Measurements from ENCODE around the gene AUNIP. TPM values are rescaled to one million over a fixed set of nuclear protein-coding genes. Genes with fewer than 3 reads are reported as not detected.
A peak's percentile ranks its signal among the peaks of the same experiment; 100 is the strongest.

The AUNIP gene
- total and polyA plus RNA-seq, 2 donors from 2014 or later = 0.38 TPM; not detected in 1

DNA sequence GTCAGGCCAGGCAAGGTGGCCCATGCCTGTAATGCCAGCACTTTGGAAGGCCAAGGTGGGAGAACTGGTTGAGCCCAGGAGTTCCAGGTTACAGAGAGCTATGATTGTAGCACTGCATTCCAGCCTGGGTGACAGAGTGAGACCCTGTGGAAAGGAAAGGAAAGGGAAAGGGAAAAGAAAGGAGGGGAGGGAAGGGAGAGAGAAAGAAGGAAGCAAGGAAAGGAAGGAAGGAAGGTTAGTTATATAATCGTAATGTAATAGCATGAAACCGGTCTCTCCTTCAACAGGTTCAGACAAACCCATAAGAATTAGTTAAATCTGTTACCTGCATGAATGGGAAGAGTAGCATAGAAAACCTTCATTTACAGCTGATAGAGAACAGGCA lies 17.4 kb upstream of the AUNIP start:
- Histone ChIP-seq H3K36me3 (ENCODE audit: control insufficient read depth in 2 of 3, insufficient read depth in 3 of 3, low read length in 3 of 3) (no peaks in the 10 kb centered on the region), H3K4me1 (ENCODE audit: control insufficient read depth in 2 of 3, insufficient read depth in 2 of 3, low read depth in 1 of 3, low read length in 3 of 3) (peaks cover 0 to 37% (median 9%) of the 10 kb centered on the region in 3 donors), H3K9ac (ENCODE audit: low read length in 3 of 3) (peak overlapping the region in 1 of 3 donors; percentile 60), H3K27me3 (ENCODE audit: control insufficient read depth, insufficient read depth, low read length) (no peaks in the 10 kb centered on the region), H3K4me3 (ENCODE audit: low read length in 3 of 3) (no peak overlapping the region), H3K9me3 (ENCODE audit: control insufficient read depth in 2 of 3, insufficient read depth in 1 of 3, low read length in 3 of 3) (no peaks in the 10 kb centered on the region), H3K27ac (ENCODE audit: low read depth in 2 of 2, low read length in 2 of 2) (peak overlapping the region in 1 of 2 donors; percentile 93)
- FAIRE-seq (no peak), DNase-seq (no peak)
- intact Hi-C loops (cut with DNase I) = no loop called here
- TF ChIP-seq, protein P1, sequence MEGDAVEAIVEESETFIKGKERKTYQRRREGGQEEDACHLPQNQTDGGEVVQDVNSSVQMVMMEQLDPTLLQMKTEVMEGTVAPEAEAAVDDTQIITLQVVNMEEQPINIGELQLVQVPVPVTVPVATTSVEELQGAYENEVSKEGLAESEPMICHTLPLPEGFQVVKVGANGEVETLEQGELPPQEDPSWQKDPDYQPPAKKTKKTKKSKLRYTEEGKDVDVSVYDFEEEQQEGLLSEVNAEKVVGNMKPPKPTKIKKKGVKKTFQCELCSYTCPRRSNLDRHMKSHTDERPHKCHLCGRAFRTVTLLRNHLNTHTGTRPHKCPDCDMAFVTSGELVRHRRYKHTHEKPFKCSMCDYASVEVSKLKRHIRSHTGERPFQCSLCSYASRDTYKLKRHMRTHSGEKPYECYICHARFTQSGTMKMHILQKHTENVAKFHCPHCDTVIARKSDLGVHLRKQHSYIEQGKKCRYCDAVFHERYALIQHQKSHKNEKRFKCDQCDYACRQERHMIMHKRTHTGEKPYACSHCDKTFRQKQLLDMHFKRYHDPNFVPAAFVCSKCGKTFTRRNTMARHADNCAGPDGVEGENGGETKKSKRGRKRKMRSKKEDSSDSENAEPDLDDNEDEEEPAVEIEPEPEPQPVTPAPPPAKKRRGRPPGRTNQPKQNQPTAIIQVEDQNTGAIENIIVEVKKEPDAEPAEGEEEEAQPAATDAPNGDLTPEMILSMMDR (IDR thresholded peaks at IDR 0.05; ENCODE audit: borderline replicate concordance, extremely low read depth, insufficient read depth) = no peak

DNA sequence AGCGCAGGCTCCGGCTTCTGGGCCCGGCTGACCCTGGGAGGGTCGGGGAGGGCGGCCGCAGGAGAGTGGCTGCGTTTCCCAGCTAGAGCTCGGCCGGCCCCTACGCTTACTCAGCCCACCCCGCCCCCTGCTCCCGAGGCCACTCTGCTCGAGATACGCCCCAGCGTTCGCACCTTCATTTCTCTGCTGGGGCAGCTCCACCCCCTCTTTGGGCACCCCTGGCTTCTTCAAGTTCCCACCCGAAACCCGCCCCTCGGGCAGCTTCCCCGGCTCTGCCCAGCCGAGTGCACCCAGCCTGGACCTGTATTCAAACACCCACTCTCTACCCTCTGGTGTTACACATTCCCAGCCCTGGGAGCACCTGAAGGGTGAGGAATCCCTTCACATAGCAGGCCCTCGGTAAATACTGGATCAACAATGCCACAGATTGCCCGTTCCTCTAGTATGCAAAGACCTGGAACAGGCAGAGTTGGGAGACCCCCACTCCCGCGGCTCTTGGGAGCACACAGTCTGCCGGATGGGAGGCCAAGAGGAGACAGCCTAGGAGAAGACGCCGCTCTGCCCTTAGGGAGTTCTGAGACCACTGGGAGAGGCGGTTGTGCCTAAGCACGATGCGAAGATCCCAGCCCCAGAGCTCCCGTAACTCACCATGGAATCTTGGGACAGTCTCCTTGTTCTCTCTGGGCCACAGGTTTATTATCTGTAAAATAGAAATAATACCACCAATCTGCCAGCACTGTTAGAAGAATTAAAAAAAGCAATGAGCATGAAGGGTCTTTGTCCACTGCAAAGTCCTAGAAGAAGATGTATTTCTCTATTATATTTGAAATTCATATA lies 16.8 kb upstream of the AUNIP start:
- H3K9ac ChIP-seq (ENCODE audit: low read length in 3 of 3) = peak overlapping the region in 2 of 3 donors; percentile 60 to 73

DNA sequence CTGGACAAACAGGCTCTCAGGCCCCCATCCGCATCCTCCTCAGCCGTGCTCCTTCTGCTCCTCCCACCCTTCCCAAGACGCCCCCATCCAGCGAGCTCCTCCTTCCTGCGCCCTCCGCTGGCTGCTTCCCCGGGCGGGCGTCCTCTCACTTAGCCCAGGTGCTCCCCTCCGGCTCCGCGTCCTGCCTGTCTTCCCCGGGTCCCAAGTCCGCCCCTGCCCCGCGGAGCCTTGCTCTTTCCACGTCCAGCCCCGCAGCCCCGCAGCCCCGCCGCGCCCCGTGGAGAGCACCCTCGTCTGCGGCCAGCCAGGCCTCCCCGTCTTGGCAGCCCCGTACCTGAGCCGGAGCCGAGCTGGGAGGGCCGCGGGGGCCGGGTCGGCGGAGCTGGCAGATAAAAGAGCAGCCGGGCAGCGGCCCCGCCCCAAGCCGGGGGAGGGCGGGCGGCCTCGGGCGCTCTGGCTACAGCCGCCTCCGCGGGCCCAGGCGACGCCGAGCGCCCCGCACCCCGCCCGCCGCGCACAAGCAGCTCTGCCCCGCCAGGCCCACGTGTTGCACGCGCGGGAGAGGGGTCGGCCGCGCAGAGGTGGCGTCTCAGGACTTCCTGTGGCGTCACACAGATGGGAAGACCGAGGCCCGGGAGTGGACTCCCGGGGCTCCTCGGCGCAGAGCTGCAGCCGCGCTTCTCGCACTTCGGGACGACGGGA lies 16.0 kb upstream of the AUNIP start, which contains the start of gene PAQR7:
Gene PAQR7, minus strand, starts transcription at position 555 of the 702 bp plus-strand sequence. CDS start 11,869 bp downstream, outside the sequence.
- no peaks in the 10 kb centered on the region for H3K9me3 ChIP-seq (ENCODE audit: control insufficient read depth in 2 of 3, insufficient read depth in 1 of 3, low read length in 3 of 3)
- FAIRE-seq (no peak), DNase-seq (peak; percentile 84 to 95 (median 90))
- intact Hi-C loops (cut with DNase I) = no loop called here
- TF ChIP-seq, protein P1 (IDR thresholded peaks at IDR 0.05; ENCODE audit: borderline replicate concordance, extremely low read depth, insufficient read depth) = no peak
- H3K27ac ChIP-seq (ENCODE audit: low read depth in 2 of 2, low read length in 2 of 2) = peak within 1 kb of the TSS; percentile 93
- H3K36me3 ChIP-seq (ENCODE audit: control insufficient read depth in 2 of 3, insufficient read depth in 3 of 3, low read length in 3 of 3) = no peaks in the 10 kb centered on the region
- H3K9ac ChIP-seq (ENCODE audit: low read length in 3 of 3) = peak within 1 kb of the TSS; percentile 60 to 93 (median 89)
- H3K27me3 ChIP-seq (ENCODE audit: control insufficient read depth, insufficient read depth, low read length) = no peaks in the 10 kb centered on the region
- H3K4me3 ChIP-seq (ENCODE audit: low read length in 3 of 3) = peak within 1 kb of the TSS; percentile 67 to 87 (median 73)
- H3K4me1 ChIP-seq (ENCODE audit: control insufficient read depth in 2 of 3, insufficient read depth in 2 of 3, low read depth in 1 of 3, low read length in 3 of 3) = peaks cover 0 to 46% (median 23%) of the 10 kb centered on the region in 3 donors

More for the DNA sequence above, 16.8 kb upstream of the AUNIP start:
- Histone ChIP-seq H3K36me3 (ENCODE audit: control insufficient read depth in 2 of 3, insufficient read depth in 3 of 3, low read length in 3 of 3) (no peaks in the 10 kb centered on the region), H3K4me3 (ENCODE audit: low read length in 3 of 3) (peak overlapping the region in 2 of 3 donors; percentile 30 to 87), H3K4me1 (ENCODE audit: control insufficient read depth in 2 of 3, insufficient read depth in 2 of 3, low read depth in 1 of 3, low read length in 3 of 3) (peaks cover 0 to 43% (median 15%) of the 10 kb centered on the region in 3 donors), H3K27me3 (ENCODE audit: control insufficient read depth, insufficient read depth, low read length) (no peaks in the 10 kb centered on the region), H3K9me3 (ENCODE audit: control insufficient read depth in 2 of 3, insufficient read depth in 1 of 3, low read length in 3 of 3) (no peaks in the 10 kb centered on the region), H3K27ac (ENCODE audit: low read depth in 2 of 2, low read length in 2 of 2) (peak overlapping the region; percentile 93)
- intact Hi-C loops (cut with DNase I) = no loop called here
- no peak for FAIRE-seq
- TF ChIP-seq, protein P1 (IDR thresholded peaks at IDR 0.05; ENCODE audit: borderline replicate concordance, extremely low read depth, insufficient read depth) = no peak
- DNase-seq = peak in 2 of 5 donors; percentile 83 to 92

All from kidney (tissue), 14 donors.